Mesothelial cell of epicardium (in vitro differentiated cells): ENCODE results near the gene NCSTN. TPM values are rescaled to one million over a fixed set of nuclear protein-coding genes. Genes with fewer than 3 reads are reported as not detected.
"Not testable (repeated sequence)": the region's sequence is repeated elsewhere in the genome, so short reads cannot be mapped to it uniquely, and the experiment has no call there.

Experiments
- DNase-seq, 2 experiments: peaks; one replicate each; pipeline ENCODE4 v3.0.0; 2021; ENCODE audit warnings: low spot score in 2 of 2; ENCODE audit not compliant: unreplicated experiment in 2 of 2
- H3K27ac Mint-ChIP-seq: 2 replicates; pipeline ENCODE4 v1.8.0; 2021; ENCODE audit warnings: mixed read lengths
- H3K27me3 Mint-ChIP-seq: 2 replicates; pipeline ENCODE4 v1.8.0; 2021; ENCODE audit warnings: low read depth, mixed read lengths
- H3K36me3 Mint-ChIP-seq: 2 replicates; pipeline ENCODE4 v1.8.0; 2021; ENCODE audit warnings: mixed read lengths
- H3K4me1 Mint-ChIP-seq: 2 replicates; pipeline ENCODE4 v1.8.0; 2021; ENCODE audit warnings: mixed read lengths
- H3K4me3 Mint-ChIP-seq: 2 replicates; pipeline ENCODE4 v1.8.0; 2021; ENCODE audit warnings: mild to moderate bottlenecking, moderate library complexity, mixed read lengths
- H3K9me3 Mint-ChIP-seq: 2 replicates; pipeline ENCODE4 v1.8.0; 2021; ENCODE audit warnings: mixed read lengths
- CTCF ChIP-seq: fragments of 200-600 bp; sonication (generic); IDR thresholded peaks from one replicate; pipeline ENCODE4 v1.5.0; 2021; ENCODE audit warnings: antibody characterized with exemption; ENCODE audit not compliant: unreplicated experiment
- total RNA-seq: library from RNA; stranded (reverse); gene quantifications from 3 replicates; pipeline ENCODE4 v1.2.1, GENCODE V29; 2021

The NCSTN gene
- total RNA-seq, 1 donor from 2014 or later: 94.6 TPM

GRCh38 chr1:160373696-160374095 lies 30.5 kb downstream of the NCSTN start:
- no peak overlapping the region for H3K27ac Mint-ChIP-seq
- DNase-seq: no peak
- no peaks in the 10 kb centered on the region for H3K36me3 Mint-ChIP-seq
- peaks cover under 1% of the 10 kb centered on the region for H3K27me3 Mint-ChIP-seq
- H3K4me1 Mint-ChIP-seq: peaks cover 11% of the 10 kb centered on the region
- no peak overlapping the region for H3K4me3 Mint-ChIP-seq
- TF ChIP-seq CTCF: no peak
- no peaks in the 10 kb centered on the region for H3K9me3 Mint-ChIP-seq

- H3K9me3 Mint-ChIP-seq: no peaks in the 10 kb centered on the region
- no peak for TF ChIP-seq CTCF
- DNase-seq: no peak
- peaks cover 11% of the 10 kb centered on the region for H3K4me1 Mint-ChIP-seq
- H3K4me3 Mint-ChIP-seq: no peak overlapping the region
- H3K36me3 Mint-ChIP-seq: no peaks in the 10 kb centered on the region
- peaks cover 6% of the 10 kb centered on the region for H3K27me3 Mint-ChIP-seq
- H3K27ac Mint-ChIP-seq: no peak overlapping the region
Observed at GRCh38 chr1:160374306-160375110, 31.3 kb downstream of the NCSTN start.

GRCh38 chr1:160375788-160376524 lies 32.8 kb downstream of the NCSTN start:
- Mint-ChIP-seq H3K36me3 (no peaks in the 10 kb centered on the region), H3K9me3 (no peaks in the 10 kb centered on the region), H3K4me3 (no peak overlapping the region), H3K27ac (no peak overlapping the region), H3K4me1 (peaks cover 11% of the 10 kb centered on the region), H3K27me3 (peaks cover 12% of the 10 kb centered on the region)
- TF ChIP-seq CTCF: no peak
- no peak for DNase-seq

DNA sequence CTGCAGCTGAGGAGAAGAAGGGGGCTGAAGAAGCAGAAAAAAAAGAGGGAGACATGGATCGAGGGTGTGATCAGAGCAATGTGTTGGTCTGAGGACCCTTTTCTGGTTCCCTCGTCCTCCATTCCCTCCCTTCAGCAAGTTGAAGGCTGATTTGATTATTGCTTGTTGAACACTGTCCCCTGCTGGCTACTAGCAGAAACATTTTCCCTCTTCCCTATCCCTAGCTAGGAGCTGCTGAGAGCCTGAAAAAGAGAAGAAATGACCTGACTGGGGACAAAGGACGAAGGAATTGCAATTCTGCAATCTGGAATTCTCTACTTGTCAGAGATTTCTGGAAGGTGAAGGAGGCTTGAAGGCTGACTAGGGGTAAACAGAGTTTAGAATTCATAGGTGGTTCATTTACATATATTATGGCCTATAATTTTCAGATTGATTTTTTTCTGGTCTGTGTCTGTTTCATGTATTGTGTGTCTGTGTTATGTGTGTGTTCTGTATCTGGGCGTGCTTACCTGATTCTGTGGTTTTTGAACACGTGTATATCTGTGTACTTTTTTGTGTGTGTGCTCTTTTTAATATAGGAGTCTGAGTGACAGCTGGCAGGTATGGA lies 33.4 kb downstream of the NCSTN start:
- Mint-ChIP-seq H3K36me3 (no peaks in the 10 kb centered on the region), H3K4me1 (peaks cover 11% of the 10 kb centered on the region), H3K9me3 (no peaks in the 10 kb centered on the region), H3K27me3 (peaks cover 12% of the 10 kb centered on the region), H3K27ac (no peak overlapping the region), H3K4me3 (no peak overlapping the region)
- peak; percentile 61 for TF ChIP-seq CTCF
- no peak for DNase-seq

GRCh38 chr1:160377585-160378206 lies 34.5 kb downstream of the NCSTN start:
- TF ChIP-seq CTCF: no peak
- Mint-ChIP-seq H3K4me1 (peaks cover 11% of the 10 kb centered on the region), H3K27ac (no peak overlapping the region), H3K9me3 (no peaks in the 10 kb centered on the region), H3K36me3 (no peaks in the 10 kb centered on the region), H3K4me3 (no peak overlapping the region), H3K27me3 (peaks cover 14% of the 10 kb centered on the region)
- no peak for DNase-seq

GRCh38 chr1:160384812-160385211 lies 41.6 kb downstream of the NCSTN start:
- H3K4me1 Mint-ChIP-seq, DNase-seq, H3K27ac Mint-ChIP-seq, H3K4me3 Mint-ChIP-seq, H3K36me3 Mint-ChIP-seq: not testable (repeated sequence)
- Mint-ChIP-seq H3K27me3 (peaks cover 39% of the 10 kb centered on the region), H3K9me3 (peaks cover 28% of the 10 kb centered on the region)

- not testable (repeated sequence) for H3K4me3 Mint-ChIP-seq, H3K27ac Mint-ChIP-seq, DNase-seq, H3K36me3 Mint-ChIP-seq, H3K4me1 Mint-ChIP-seq
- H3K27me3 Mint-ChIP-seq: peaks cover 43% of the 10 kb centered on the region
- H3K9me3 Mint-ChIP-seq: peaks cover 28% of the 10 kb centered on the region
Observed at GRCh38 chr1:160388406-160388805, 45.2 kb downstream of the NCSTN start.
